Right ventricle myocardium inferior (tissue), 1 donor: ENCODE measurements around the gene C11orf91. TPM values are rescaled to one million over a fixed set of nuclear protein-coding genes. Genes with fewer than 3 reads are reported as not detected.
"Not testable (repeated sequence)": the region's sequence is repeated elsewhere in the genome, so short reads cannot be mapped to it uniquely, and the experiment has no call there.

Experiments
- ATAC-seq: fragments of 200-7000 bp; cut with Tn5 transposase; one replicate; pipeline ENCODE4 v1.9.1; 2020; ENCODE audit warnings: mild to moderate bottlenecking, moderate library complexity
- DNase-seq: peaks from one replicate; pipeline ENCODE4 v3.0.0; 2021; ENCODE audit errors: missing footprints
- intact Hi-C: fragments of 100-400 bp; cut with DNase I; formaldehyde crosslinking; loops from one replicate; pipeline ENCODE4 v1.11.0; 2022
- total RNA-seq: library from RNA; stranded (reverse); fragmentation: NEBNext Ultra II Directional; extraction: Animal tissue kit (Norgen Biotek cat#: 25700); gene quantifications from one replicate; pipeline ENCODE4 v1.2.1, GENCODE V29; 2021
- donor health status: DM: no; HTN: yes; CAD: no; lungs with severe emphysema.

C11orf91 gene
- total RNA-seq, 1 donor from 2014 or later = not detected

DNA sequence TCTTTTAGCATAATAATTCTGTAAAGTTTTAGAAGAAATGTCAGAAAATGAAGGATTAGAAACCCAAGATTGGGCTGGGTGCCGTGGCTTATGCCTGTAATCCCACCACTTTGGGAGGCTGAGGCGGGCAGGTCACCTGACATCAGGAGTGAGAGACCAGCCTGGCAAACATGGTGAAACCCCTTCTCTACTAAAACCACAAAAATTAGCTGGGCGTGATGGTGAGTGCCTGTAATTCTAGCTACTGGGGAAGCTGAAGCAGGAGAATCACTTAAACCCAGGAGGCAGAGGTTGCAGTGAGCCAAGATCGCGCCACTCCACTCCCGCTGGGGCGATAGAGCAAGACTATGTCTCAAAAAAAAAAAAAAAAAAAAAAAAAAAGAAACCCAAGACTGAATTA is 39.1 kb downstream of the C11orf91 start:
- DNase-seq, intact Hi-C loops, ATAC-seq: not testable (repeated sequence)

DNA sequence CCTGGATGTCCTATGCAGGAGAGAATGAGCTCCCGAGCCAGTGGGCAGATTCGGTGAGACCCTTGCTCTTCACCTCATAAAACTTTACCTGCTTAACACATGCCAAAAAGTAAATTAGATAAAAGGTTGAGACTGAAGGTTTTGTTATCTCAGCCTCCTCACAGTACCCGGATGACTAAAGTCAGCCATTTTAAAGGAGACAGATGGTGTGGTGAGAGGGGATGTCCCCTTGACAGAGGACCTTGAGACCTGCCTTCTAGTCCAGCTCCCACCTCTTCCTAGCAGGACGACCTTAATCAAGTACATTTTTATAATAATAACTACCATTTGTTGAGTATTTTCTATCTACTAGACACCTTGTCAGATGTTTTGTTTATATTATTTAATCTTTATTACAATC is 39.7 kb downstream of the C11orf91 start:
- intact Hi-C loops = no loop called here
- ATAC-seq (no peak), DNase-seq (no peak)

DNA sequence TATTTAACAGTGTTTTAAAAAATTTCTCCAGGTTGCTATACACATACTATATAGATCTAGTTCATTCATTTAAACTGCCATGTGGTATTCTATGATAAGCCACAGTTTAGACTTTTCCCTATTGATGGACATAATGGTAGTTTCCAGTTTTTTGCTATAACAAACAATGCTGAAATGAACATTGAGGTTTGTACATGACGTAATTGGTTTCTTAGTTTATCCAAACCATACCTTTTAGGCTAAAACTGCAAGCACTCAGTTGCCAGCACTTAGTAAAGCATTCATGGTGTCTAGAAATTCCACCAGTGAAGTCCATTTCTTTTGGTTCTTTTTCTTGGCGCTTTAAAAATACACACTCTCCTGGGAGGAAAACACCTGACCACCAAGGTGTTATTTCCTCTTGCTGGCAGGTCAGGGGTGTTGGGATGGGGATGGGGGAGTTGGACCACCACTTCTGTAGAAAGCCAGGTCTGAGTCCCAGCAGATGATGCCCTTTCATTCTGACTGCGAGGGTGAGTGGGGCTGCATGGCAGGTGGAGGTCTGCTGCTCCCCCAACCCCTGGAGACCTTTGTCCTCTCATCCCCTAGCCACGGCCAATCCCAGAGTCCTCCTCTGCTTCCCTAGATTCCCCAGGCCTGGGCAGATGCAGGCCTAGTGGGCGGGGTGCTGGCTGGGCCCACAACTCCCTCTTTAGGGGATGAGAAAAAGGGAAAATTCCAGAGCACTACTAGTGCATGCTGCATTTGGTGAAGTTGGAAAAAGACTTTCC is 41.1 kb downstream of the C11orf91 start:
- DNase-seq = no peak
- intact Hi-C loops = no loop called here

DNA sequence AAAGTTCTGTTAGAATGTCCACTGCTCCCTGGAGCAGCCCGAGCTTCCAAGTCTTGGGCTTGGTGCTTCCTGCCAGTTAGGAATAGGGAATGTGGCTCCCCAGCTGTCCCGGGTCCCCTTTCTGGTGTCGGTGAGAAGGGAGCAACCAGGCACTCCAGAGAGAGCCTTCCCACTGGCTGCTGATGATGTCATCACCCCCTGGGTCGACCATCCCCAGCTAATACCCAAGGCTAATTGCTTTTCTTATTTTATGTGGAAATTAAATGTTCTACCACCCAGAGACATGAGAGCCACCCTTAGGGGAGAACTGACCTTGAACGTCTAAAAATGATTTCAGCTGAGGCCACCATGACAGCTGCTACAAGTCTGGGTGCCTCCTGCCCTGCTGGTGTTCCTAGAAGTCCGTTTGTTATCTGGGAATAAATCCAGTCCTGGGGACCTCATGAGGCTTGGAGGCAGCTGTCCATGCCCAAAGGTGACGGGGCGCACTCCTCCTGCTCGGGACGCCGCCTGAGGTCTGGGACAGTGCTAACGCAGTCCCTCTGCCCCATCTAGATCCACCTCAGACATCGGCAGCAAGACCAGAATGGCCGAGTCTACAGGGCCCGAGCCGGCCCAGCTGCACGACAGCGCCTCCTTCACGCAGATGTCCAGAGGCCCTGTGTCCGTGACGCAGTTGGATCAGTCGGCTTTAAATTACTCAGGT is 42.3 kb downstream of the C11orf91 start:
- ATAC-seq (no peak), DNase-seq (no peak)
- intact Hi-C loops = no loop called here

More for the DNA sequence above, 41.1 kb downstream of the C11orf91 start:
- ATAC-seq = no peak

DNA sequence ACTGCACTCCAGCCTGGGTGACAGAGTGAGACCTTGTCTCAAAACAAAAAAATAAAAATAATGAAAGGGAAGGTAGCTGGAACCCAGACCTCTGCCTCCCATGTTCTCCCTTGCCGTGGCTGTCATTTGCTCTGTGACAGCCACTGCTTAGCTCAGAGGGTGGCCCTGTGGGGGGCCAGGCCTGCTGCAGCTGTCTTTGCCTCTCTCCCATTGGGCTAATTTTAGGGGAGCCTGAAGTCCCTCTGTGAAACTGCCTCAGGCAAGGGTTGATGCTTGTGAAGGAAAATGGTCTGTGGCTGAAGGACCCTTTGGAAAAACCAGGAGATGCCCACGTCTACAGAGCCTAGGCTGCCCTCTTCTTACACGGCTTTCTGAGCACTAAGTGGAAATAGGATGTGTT is 42.9 kb downstream of the C11orf91 start:
- intact Hi-C loops = no loop called here

DNA sequence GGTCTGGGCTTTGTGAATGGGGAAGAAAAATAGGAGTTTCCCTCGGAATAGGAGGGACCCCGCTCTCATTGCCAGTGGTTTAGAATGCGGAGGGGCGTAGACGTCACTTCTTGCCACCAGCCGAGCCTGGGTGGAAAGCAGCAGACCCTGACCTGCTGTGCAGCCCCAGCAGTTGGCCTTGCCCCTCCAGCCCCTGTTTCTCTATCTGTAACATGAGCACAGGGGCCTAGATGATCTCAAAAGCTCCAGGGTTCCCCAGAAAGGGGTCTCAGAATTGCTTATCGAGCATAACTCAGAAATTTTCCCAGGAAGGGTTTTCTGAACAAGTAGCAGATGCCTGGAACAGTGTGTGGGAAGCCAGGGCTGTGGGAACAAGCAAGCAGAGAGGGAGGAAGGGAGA is 43.9 kb downstream of the C11orf91 start:
- DNase-seq (no peak), ATAC-seq (no peak)
- intact Hi-C loops = no loop called here

More for the DNA sequence above, 42.9 kb downstream of the C11orf91 start:
- no peak for DNase-seq
- no peak for ATAC-seq

DNA sequence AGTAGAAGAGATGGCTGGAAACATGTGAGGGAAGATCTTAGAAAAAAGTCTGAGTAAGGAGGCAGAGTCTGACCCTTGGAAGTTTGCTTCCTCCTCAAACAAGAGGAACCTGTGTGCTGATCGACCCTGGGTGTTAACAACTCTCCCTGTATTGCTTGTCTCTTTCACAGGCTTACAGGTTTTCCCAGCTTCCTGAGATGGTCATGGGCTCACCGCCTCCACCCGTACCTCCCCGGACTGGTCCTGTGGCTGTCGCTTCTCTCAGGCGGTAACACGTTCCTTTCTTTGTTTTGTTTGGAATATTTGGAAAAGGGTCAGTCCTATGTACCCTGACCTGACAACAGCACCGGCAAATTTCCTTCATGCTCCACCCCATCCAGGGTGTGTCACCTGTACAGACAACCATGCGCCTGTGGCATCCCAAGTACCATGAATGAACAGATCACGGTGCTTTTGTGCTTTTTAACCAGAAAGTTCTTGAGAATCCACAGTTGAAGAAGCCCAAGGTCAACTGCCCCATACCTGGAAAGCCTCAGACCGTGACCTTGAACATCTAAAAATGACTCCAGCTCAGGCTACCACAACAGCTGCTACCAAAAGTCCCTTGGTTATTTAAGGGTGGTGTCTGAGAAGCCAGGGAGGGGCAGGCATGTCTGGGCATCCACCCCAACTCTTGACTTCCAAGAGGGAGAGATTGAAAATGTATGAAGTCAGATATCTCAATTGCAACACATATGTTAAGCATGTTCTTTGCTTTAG is 44.6 kb downstream of the C11orf91 start:
- ATAC-seq (no peak), DNase-seq (no peak)
- intact Hi-C loops = no loop called here

DNA sequence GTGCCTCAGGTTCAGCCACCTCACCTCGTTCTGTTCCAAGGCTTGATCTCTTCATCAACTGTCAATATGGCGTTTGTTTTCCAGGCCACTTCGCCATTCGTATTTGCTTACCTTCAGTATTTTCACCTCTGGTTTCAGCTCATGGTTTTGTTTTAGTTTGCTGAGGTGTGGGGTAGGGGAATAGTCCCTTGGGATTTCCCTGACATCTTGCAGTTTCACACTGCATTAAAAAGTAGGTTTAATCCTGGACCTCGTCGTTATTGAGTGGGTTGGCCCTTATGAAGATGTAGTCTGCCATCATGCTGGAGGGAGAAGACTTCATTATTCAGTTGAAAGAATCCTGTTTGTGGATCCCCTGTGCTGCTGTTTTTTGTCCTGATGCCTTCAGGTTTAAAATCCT is 46.0 kb downstream of the C11orf91 start:
- no peak for ATAC-seq
- intact Hi-C loops = no loop called here
- no peak for DNase-seq

DNA sequence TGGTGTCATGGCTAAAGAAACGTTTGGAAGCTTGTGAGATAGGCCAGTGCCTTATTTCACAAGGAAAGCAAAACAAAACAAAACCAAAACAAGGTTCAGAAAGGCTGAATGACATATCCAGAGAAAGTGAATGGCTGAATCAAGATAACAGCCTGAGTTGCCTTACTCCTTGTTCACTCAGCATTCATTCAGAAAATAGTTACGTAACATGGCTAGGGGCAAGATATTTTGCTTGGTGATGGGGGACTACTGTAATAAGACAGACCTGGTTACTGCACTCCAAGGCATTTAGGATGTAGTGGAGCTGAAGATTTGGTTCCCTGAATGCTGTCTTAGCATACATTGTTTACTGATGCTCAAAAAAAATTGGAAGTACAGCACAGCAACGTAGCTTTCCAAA is 47.7 kb downstream of the C11orf91 start:
- ATAC-seq = no peak
- no peak for DNase-seq
- intact Hi-C loops = no loop called here

DNA sequence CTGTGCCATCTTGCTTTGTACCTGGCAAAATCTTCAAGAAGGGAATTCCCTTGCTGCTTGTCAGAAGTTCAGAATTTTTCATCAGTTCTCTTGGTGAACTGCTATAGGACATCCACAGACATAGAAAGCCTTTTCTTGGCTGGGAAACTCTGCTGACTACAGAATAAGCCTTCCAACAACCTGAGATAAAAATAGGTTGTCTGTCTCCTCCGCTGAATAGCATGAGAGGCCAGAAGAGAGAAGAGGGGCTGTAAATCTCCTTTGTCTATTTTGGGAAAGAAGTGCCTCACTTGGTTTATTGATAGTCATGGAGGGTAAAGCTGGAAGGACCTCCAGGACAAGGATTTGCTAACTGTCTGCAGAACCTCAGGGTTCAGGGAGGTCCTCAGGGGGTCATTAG is 48.2 kb downstream of the C11orf91 start:
- no peak for DNase-seq
- intact Hi-C loops = no loop called here
- ATAC-seq = peak; percentile 68

DNA sequence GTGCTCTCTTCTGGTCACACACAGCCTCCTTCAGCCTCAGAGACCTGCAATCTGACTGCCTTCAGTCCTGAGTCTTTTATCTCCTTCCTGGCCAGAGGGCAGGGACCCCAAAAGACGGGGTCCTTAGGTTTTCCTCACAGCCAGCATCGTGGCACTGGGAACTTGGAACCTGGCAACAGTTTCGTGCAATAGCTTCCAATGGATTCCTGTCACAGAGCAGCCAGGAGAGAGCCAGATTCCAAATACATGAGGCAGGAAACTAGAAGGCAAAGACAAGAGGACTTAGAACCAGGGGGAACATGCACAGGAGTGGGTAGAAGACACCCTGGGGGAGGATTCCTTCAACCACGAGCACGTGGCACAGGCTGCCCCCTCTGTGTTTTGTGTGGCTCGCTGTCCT is 48.6 kb downstream of the C11orf91 start:
- DNase-seq = no peak
- no peak for ATAC-seq
- intact Hi-C loops = no loop called here

DNA sequence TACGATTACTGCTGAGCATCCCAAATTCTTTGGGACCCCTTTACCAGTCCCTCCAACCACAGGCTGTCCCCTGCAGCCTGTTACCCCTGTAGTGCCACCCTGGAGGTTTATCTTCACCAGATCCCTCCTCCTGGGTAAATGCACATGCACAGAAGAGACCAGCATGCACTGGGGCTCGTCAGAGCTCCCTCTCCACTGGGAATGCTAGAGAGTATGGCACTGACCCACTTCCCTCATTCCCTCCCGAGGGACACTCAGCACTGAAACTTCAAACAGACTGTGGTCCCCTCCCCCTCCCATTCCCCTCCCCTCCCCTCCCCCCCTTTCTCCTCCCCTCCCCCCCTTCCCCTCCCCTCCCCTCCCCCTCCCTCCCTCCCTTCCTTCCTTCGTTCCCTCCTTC is 49.1 kb downstream of the C11orf91 start:
- intact Hi-C loops = no loop called here
- ATAC-seq (no peak), DNase-seq (no peak)

DNA sequence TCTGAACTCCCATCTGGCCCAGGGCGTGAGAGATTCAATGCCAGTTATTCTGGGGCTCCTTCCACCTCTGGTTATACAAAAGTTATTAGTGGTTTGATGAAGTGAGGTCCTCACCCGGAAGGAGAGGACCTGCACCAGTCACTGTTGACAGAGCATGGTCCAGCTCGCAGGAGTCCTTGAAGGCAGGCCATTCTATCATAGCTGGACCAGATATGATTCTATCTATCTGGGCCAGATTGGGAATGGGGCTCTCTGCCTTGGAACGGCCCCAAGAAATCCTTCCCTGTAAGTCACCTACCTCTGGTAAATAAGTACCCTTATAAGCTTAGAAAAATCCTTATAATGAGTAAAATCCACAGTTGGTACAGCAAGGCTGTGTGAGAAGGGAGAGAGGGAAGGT is 50.7 kb downstream of the C11orf91 start:
- DNase-seq (no peak), ATAC-seq (no peak)
- intact Hi-C loops = no loop called here

Other genes with a start within 250 kb of the C11orf91 start
- 817 TPM for gene CD59, start 35.6 kb upstream of the C11orf91 start, total RNA-seq
- 46.4 TPM for gene FBXO3, start 73.7 kb upstream of the C11orf91 start, total RNA-seq
- gene LMO2, start 191.2 kb upstream of the C11orf91 start, total RNA-seq = 7.2 TPM